H9 (cell line): ENCODE measurements around the gene HYAL1. TPM values are rescaled to one million over a fixed set of nuclear protein-coding genes. Genes with fewer than 3 reads are reported as not detected.

Experiments
- DNase-seq: peaks from one replicate; pipeline ENCODE4 v3.0.0-alpha.2; 2017
- H2AFZ ChIP-seq: one replicate; pipeline ENCODE4 v1.6.1; 2013; ENCODE audit warnings: mild to moderate bottlenecking, low read length, control low read depth, moderate library complexity
- H2AK5ac ChIP-seq: 2 replicates; pipeline ENCODE4 v1.6.1; 2013; ENCODE audit warnings: low read length, control low read depth, mixed read lengths; ENCODE audit not compliant: insufficient read length
- H2BK120ac ChIP-seq: one replicate; pipeline ENCODE4 v1.6.1; 2013; ENCODE audit warnings: low read depth, mild to moderate bottlenecking, low read length, control low read depth, inconsistent platforms; ENCODE audit not compliant: poor library complexity, severe bottlenecking
- H2BK12ac ChIP-seq: 2 replicates; pipeline ENCODE4 v1.6.1; 2013; ENCODE audit warnings: low read length, control low read depth, mixed read lengths, low read depth; ENCODE audit not compliant: insufficient read length
- H2BK15ac ChIP-seq: 2 replicates; pipeline ENCODE4 v1.6.1; 2013; ENCODE audit warnings: low read depth, low read length, control low read depth
- H2BK20ac ChIP-seq: one replicate; pipeline ENCODE4 v1.6.1; 2013; ENCODE audit warnings: low read depth, mild to moderate bottlenecking, low read length, control low read depth, inconsistent platforms; ENCODE audit not compliant: poor library complexity, severe bottlenecking
- H2BK5ac ChIP-seq: 2 replicates; pipeline ENCODE4 v1.6.1; 2013; ENCODE audit warnings: low read length, control low read depth, mixed read lengths; ENCODE audit not compliant: insufficient read length
- H3K14ac ChIP-seq: 2 replicates; pipeline ENCODE4 v1.6.1; 2013; ENCODE audit warnings: low read length, control low read depth; ENCODE audit not compliant: insufficient read depth
- H3K18ac ChIP-seq: 2 replicates; pipeline ENCODE4 v1.6.1; 2013; ENCODE audit warnings: low read depth, mild to moderate bottlenecking, mixed read lengths, low read length, control low read depth; ENCODE audit not compliant: insufficient read length
- H3K23ac ChIP-seq: 2 replicates; pipeline ENCODE4 v1.6.1; 2013; ENCODE audit warnings: low read length, control low read depth, mixed read lengths, low read depth; ENCODE audit not compliant: insufficient read length
- H3K23me2 ChIP-seq: 2 replicates; pipeline ENCODE4 v1.6.1; 2013; ENCODE audit warnings: low read depth, mild to moderate bottlenecking, mixed read lengths, low read length, control low read depth; ENCODE audit not compliant: insufficient read length, poor library complexity, severe bottlenecking
- H3K27ac ChIP-seq: 2 replicates; pipeline ENCODE4 v1.5.1; 2013; ENCODE audit warnings: low read length, control low read depth, mixed read lengths, low read depth; ENCODE audit not compliant: insufficient read length
- H3K27me3 ChIP-seq: 2 replicates; pipeline ENCODE4 v1.6.1; 2013; ENCODE audit warnings: low read length, control low read depth, inconsistent platforms; ENCODE audit not compliant: insufficient read depth
- H3K4ac ChIP-seq: 2 replicates; pipeline ENCODE4 v1.6.1; 2013; ENCODE audit warnings: low read depth, mild to moderate bottlenecking, control low read depth, inconsistent platforms, low read length, moderate library complexity
- H3K4me1 ChIP-seq: 2 replicates; pipeline ENCODE4 v1.6.1; 2013; ENCODE audit warnings: low read length, control low read depth, inconsistent platforms; ENCODE audit not compliant: insufficient read depth
- H3K4me2 ChIP-seq: 2 replicates; pipeline ENCODE4 v1.6.1; 2013; ENCODE audit warnings: low read length, control low read depth, mixed read lengths; ENCODE audit not compliant: insufficient read length, insufficient read depth
- H3K56ac ChIP-seq: 2 replicates; pipeline ENCODE4 v1.6.1; 2013; ENCODE audit warnings: low read depth, mild to moderate bottlenecking, mixed read lengths, low read length, control low read depth; ENCODE audit not compliant: insufficient read length
- H3K79me1 ChIP-seq: 2 replicates; pipeline ENCODE4 v1.6.1; 2013; ENCODE audit warnings: low read depth, mild to moderate bottlenecking, moderate library complexity, low read length, control low read depth, inconsistent platforms; ENCODE audit not compliant: insufficient read depth, poor library complexity, severe bottlenecking
- H3K79me2 ChIP-seq: 2 replicates; pipeline ENCODE4 v1.6.1; 2013; ENCODE audit warnings: low read length, control low read depth, inconsistent platforms; ENCODE audit not compliant: insufficient read depth
- H3K9ac ChIP-seq: 2 replicates; pipeline ENCODE4 v1.6.1; 2013; ENCODE audit warnings: low read length, control low read depth, mixed read lengths; ENCODE audit not compliant: insufficient read length; ENCODE audit errors: extremely low read depth
- H3K9me3 ChIP-seq: one replicate; pipeline ENCODE4 v1.6.1; 2013; ENCODE audit warnings: low read depth, low read length, inconsistent platforms; ENCODE audit not compliant: control insufficient read depth
- H3T11ph ChIP-seq: one replicate; pipeline ENCODE4 v1.6.1; 2013; ENCODE audit warnings: mild to moderate bottlenecking, low read length, control low read depth, inconsistent platforms
- H4K20me1 ChIP-seq: one replicate; pipeline ENCODE4 v1.6.1; 2013; ENCODE audit not compliant: control insufficient read depth, insufficient read length, insufficient read depth
- H4K5ac ChIP-seq: 2 replicates; pipeline ENCODE4 v1.6.1; 2013; ENCODE audit warnings: low read depth, mild to moderate bottlenecking, mixed read lengths, low read length, control low read depth; ENCODE audit not compliant: insufficient read length
- H4K8ac ChIP-seq: replicated peaks from 2 replicates; pipeline ENCODE4 v1.6.1; 2013; ENCODE audit warnings: low read length, control low read depth, mixed read lengths, low read depth; ENCODE audit not compliant: insufficient read length
- H4K91ac ChIP-seq: 2 replicates; pipeline ENCODE4 v1.6.1; 2013; ENCODE audit warnings: low read depth, mild to moderate bottlenecking, moderate library complexity, mixed read lengths, low read length, control low read depth; ENCODE audit not compliant: insufficient read length
- H3K27ac Mint-ChIP-seq, 3 experiments: 2 replicates in 2 of 3; 3 replicates in 1 of 3; pipeline ENCODE4 v1.8.0; 2020 to 2021; ENCODE audit warnings: mixed read lengths in 3 of 3, mild to moderate bottlenecking in 1 of 3, moderate library complexity in 1 of 3
- H3K27me3 Mint-ChIP-seq: 2 replicates; pipeline ENCODE4 v1.8.0; 2021; ENCODE audit warnings: low read depth, mild to moderate bottlenecking, moderate library complexity, mixed read lengths
- H3K36me3 Mint-ChIP-seq, 3 experiments: 2 replicates in 2 of 3; 3 replicates in 1 of 3; pipeline ENCODE4 v1.8.0; 2020 to 2021; ENCODE audit warnings: low read depth in 3 of 3, mixed read lengths in 3 of 3; ENCODE audit not compliant: insufficient read depth in 1 of 3
- H3K4me1 Mint-ChIP-seq, 2 experiments: 2 replicates each; pipeline ENCODE4 v1.8.0; 2020; ENCODE audit warnings: mixed read lengths in 2 of 2
- H3K4me3 Mint-ChIP-seq, 2 experiments: 2 replicates in 1 of 2; 3 replicates in 1 of 2; pipeline ENCODE4 v1.8.0; 2020 to 2021; ENCODE audit warnings: mild to moderate bottlenecking in 2 of 2, mixed read lengths in 2 of 2, moderate library complexity in 1 of 2
- H3K9me3 Mint-ChIP-seq, 2 experiments: 2 replicates in 1 of 2; 3 replicates in 1 of 2; pipeline ENCODE4 v1.8.0; 2020; ENCODE audit warnings: mild to moderate bottlenecking in 2 of 2, mixed read lengths in 2 of 2, moderate library complexity in 1 of 2
- CTCF ChIP-seq: fragments of 200-600 bp; sonication (generic); conservative IDR thresholded peaks from 3 replicates; pipeline ENCODE4 v1.8.0; 2021; ENCODE audit warnings: antibody characterized with exemption, mild to moderate bottlenecking
- WGBS: extraction: QIAGEN DNeasy Blood & Tissue Kit; methylation state at CpG from one replicate; pipeline ENCODE4 v1.1.7; 2013; ENCODE audit warnings: missing lambda C conversion rate, low lambda C conversion rate, mixed read lengths; ENCODE audit not compliant: insufficient read length; ENCODE audit errors: extremely low coverage; 5-methylcytosine and 5-hydroxymethylcytosine counted together
- total RNA-seq: library from RNA; stranded (reverse); gene quantifications from 2 replicates; pipeline ENCODE4 v1.2.1, GENCODE V29; 2021

The HYAL1 gene
- total RNA-seq, 1 experiment from 2014 or later = 2.0 TPM

- Mint-ChIP-seq H3K27ac (peak within 1 kb of the TSS in 2 of 3 experiments; percentile 62 to 87; a peak in 2 of 7 replicates), H3K4me1 (peaks cover 44 to 61% of the 10 kb centered on the region in 2 experiments), H3K4me3 (peak within 1 kb of the TSS in 1 of 2 experiments; percentile 14; a peak in 2 of 5 replicates), H3K36me3 (no peaks in the 10 kb centered on the region), H3K27me3 (peaks cover 14% of the 10 kb centered on the region), H3K9me3 (no peaks in the 10 kb centered on the region; a peak in 1 of 5 replicates)
- WGBS = no CpG with 5 or more reads among the region's 21 CpGs
- Histone ChIP-seq H2BK5ac (no peak within 1 kb of the TSS), H2AFZ (no peak within 1 kb of the TSS), H3T11ph (no peak within 1 kb of the TSS), H2BK120ac (no peak within 1 kb of the TSS), H3K27me3 (peaks cover 9% of the 10 kb centered on the region; the same call in 1 of the 2 replicates), H4K5ac (no peak within 1 kb of the TSS), H3K27ac (no peak within 1 kb of the TSS), H2BK15ac (no peak within 1 kb of the TSS), H4K91ac (no peak within 1 kb of the TSS), H3K9me3 (no peaks in the 10 kb centered on the region), H2BK12ac (no peak within 1 kb of the TSS), H3K4me2 (no peak within 1 kb of the TSS), H3K14ac (no peak within 1 kb of the TSS), H3K79me2 (no peaks in the 10 kb centered on the region), H3K4me1 (peaks cover 5% of the 10 kb centered on the region; the same call in 1 of the 2 replicates), H3K23me2 (peaks cover 4% of the 10 kb centered on the region), H3K4ac (no peak within 1 kb of the TSS), H2BK20ac (no peak within 1 kb of the TSS), H3K18ac (no peak within 1 kb of the TSS), H4K20me1 (no peaks in the 10 kb centered on the region), H3K56ac (no peak within 1 kb of the TSS), H4K8ac (no peak within 1 kb of the TSS), H2AK5ac (no peak within 1 kb of the TSS), H3K9ac (no peak within 1 kb of the TSS), H3K23ac (no peak within 1 kb of the TSS), H3K79me1 (no peaks in the 10 kb centered on the region)
- no peak for DNase-seq
- TF ChIP-seq CTCF = no peak
These were observed 34.5 kb downstream of the HYAL1 start, which contains the start of gene SEMA3B for GRCh38 chr3:50268703-50269451. Gene SEMA3B (plus strand): TSS chr3:50269147. CDS start chr3:50269241, 94 bp downstream.
